Panc1 (cell line): ENCODE data around the gene TNPO2.

ENCODE experiments used
- CTCF ChIP-seq: fragments of 450-650 bp; IDR thresholded peaks from 2 replicates; pipeline ENCODE4 v1.5.1; 2017; ENCODE audit warnings: mild to moderate bottlenecking
- POLR2AphosphoS5 ChIP-seq: IDR thresholded peaks from 2 replicates; pipeline ENCODE4 v1.6.1; 2012; ENCODE audit warnings: mild to moderate bottlenecking, low read depth, low read length, moderate library complexity
- REST ChIP-seq, 2 experiments: IDR thresholded peaks; 2 replicates each; pipeline ENCODE4 v1.6.1; 2011 to 2012; ENCODE audit warnings: low read depth in 2 of 2, control low read depth in 1 of 2, low read length in 1 of 2, mild to moderate bottlenecking in 1 of 2, moderate library complexity in 1 of 2; ENCODE audit not compliant: insufficient read depth in 1 of 2

- no peak for TF ChIP-seq CTCF
- TF ChIP-seq POLR2AphosphoS5 = no peak; the same call in 1 of the 2 replicates
- no peak for TF ChIP-seq REST (IDR thresholded peaks at IDR 0.05; ENCODE audit: insufficient read depth in 1 of 2, low read depth in 2 of 2, low read length in 1 of 2)
Observed at GRCh38 chr19:12669270-12670158, 54.2 kb downstream of the TNPO2 start.
